Liver (tissue), 9 donors: ENCODE data around the gene IL1RN. TPM values are rescaled to one million over a fixed set of nuclear protein-coding genes. Genes with fewer than 3 reads are reported as not detected.

Experiments used
- DNase-seq: peaks from one replicate; pipeline ENCODE4 v3.0.0-alpha.2; 2017; ENCODE audit warnings: low spot score
- H3K27ac ChIP-seq, 2 donors: one replicate each; pipeline ENCODE4 v1.7.0; 2013; ENCODE audit warnings: inconsistent platforms in 2 of 2, low read length in 2 of 2, control low read depth in 1 of 2, low read depth in 1 of 2, mild to moderate bottlenecking in 1 of 2
- H3K27me3 ChIP-seq, 4 donors: one replicate each; pipeline versions ENCODE4 v1.6.1 to v1.7.0; 2013; ENCODE audit warnings: low read length in 3 of 4, inconsistent platforms in 1 of 4, mild to moderate bottlenecking in 1 of 4, moderate library complexity in 1 of 4; ENCODE audit not compliant: control insufficient read depth in 4 of 4, insufficient read depth in 4 of 4
- H3K36me3 ChIP-seq, 4 donors: one replicate each; pipeline versions ENCODE4 v1.6.1 to v1.7.0; 2013; ENCODE audit warnings: low read length in 3 of 4, mild to moderate bottlenecking in 3 of 4, low read depth in 1 of 4, moderate library complexity in 1 of 4; ENCODE audit not compliant: control insufficient read depth in 4 of 4, insufficient read depth in 3 of 4
- H3K4me1 ChIP-seq, 4 donors: one replicate each; pipeline versions ENCODE4 v1.6.1 to v1.7.0; 2013; ENCODE audit warnings: low read length in 3 of 4, mild to moderate bottlenecking in 3 of 4, moderate library complexity in 1 of 4; ENCODE audit not compliant: control insufficient read depth in 4 of 4, insufficient read depth in 4 of 4
- H3K4me3 ChIP-seq, 3 donors: one replicate each; pipeline versions ENCODE4 v1.6.1 to v1.7.0; 2013; ENCODE audit warnings: low read length in 3 of 3, control low read depth in 1 of 3, low read depth in 1 of 3, mild to moderate bottlenecking in 1 of 3
- H3K9ac ChIP-seq, 2 donors: one replicate each; pipeline ENCODE4 v1.7.0; 2013; ENCODE audit warnings: low read length in 2 of 2, mild to moderate bottlenecking in 2 of 2, moderate library complexity in 2 of 2, control low read depth in 1 of 2, low read depth in 1 of 2
- H3K9me3 ChIP-seq, 4 donors: one replicate each; pipeline versions ENCODE4 v1.6.1 to v1.7.0; 2013; ENCODE audit warnings: low read length in 3 of 4; ENCODE audit not compliant: control insufficient read depth in 4 of 4
- CTCF ChIP-seq: fragments of 150-350 bp; IDR thresholded peaks from 2 replicates; pipeline ENCODE4 v1.5.1; 2017; ENCODE audit warnings: improper control_type of control experiment, low read depth, low read length; ENCODE audit not compliant: missing input control
- EGR1 ChIP-seq, 2 donors: IDR thresholded peaks; 2 replicates each; pipeline ENCODE4 v1.6.1; 2016 to 2018; ENCODE audit warnings: antibody characterized with exemption in 2 of 2, low read depth in 2 of 2
- FOXA1 ChIP-seq: IDR thresholded peaks from 2 replicates; pipeline ENCODE4 v1.6.1; 2016; ENCODE audit warnings: antibody characterized with exemption
- FOXA2 ChIP-seq: IDR thresholded peaks from 2 replicates; pipeline ENCODE4 v1.6.1; 2016; ENCODE audit warnings: antibody characterized with exemption
- GABPA ChIP-seq, 2 donors: IDR thresholded peaks in 1 of 2; conservative IDR thresholded peaks in 1 of 2; 2 replicates each; pipeline ENCODE4 v1.6.1; 2016; ENCODE audit warnings: antibody characterized with exemption in 2 of 2, mild to moderate bottlenecking in 1 of 2, moderate library complexity in 1 of 2
- HNF4A ChIP-seq, 2 donors: conservative IDR thresholded peaks; 2 replicates each; pipeline ENCODE4 v1.6.1; 2016; ENCODE audit warnings: antibody characterized with exemption in 2 of 2, mild to moderate bottlenecking in 2 of 2
- HNF4G ChIP-seq: IDR thresholded peaks from 2 replicates; pipeline ENCODE4 v1.6.1; 2016; ENCODE audit warnings: antibody characterized with exemption
- JUND ChIP-seq, 2 donors: IDR thresholded peaks; 2 replicates each; pipeline ENCODE4 v1.6.1; 2016; ENCODE audit warnings: antibody characterized with exemption in 2 of 2
- NR2F2 ChIP-seq: IDR thresholded peaks from 2 replicates; pipeline ENCODE4 v1.6.1; 2016; ENCODE audit warnings: antibody characterized with exemption
- RAD21 ChIP-seq, 2 donors: IDR thresholded peaks; 2 replicates each; pipeline ENCODE4 v1.6.1; 2016; ENCODE audit warnings: antibody characterized with exemption in 2 of 2, mild to moderate bottlenecking in 2 of 2
- REST ChIP-seq: IDR thresholded peaks from 2 replicates; pipeline ENCODE4 v1.6.1; 2016; ENCODE audit warnings: antibody characterized with exemption, mild to moderate bottlenecking
- RXRA ChIP-seq, 2 donors: IDR thresholded peaks; 2 replicates each; pipeline ENCODE4 v1.6.1; 2017 to 2018; ENCODE audit warnings: antibody characterized with exemption in 2 of 2, mild to moderate bottlenecking in 1 of 2
- TAF1 ChIP-seq: conservative IDR thresholded peaks from 2 replicates; pipeline ENCODE4 v1.6.1; 2016; ENCODE audit warnings: antibody characterized with exemption, mild to moderate bottlenecking
- YY1 ChIP-seq: IDR thresholded peaks from 2 replicates; pipeline ENCODE4 v1.6.1; 2016; ENCODE audit warnings: antibody characterized with exemption, mild to moderate bottlenecking
- WGBS: extraction: QIAGEN DNeasy Blood & Tissue Kit; methylation state at CpG from one replicate; pipeline ENCODE4 v1.1.7; 2013; 5-methylcytosine and 5-hydroxymethylcytosine counted together
- polyA plus RNA-seq, 2 donors: library from polyadenylated mRNA; stranded (reverse) in 1 of 2; unstranded in 1 of 2; fragments of 200-250 nt in 1 of 2; fragments of >200 nt in 1 of 2; fragmentation: Nextera tagmentation in 1 of 2; extraction: Ambion mirVana in 1 of 2; gene quantifications; one replicate each; pipeline versions ENCODE4 v1.2.1 to v1.2.3, GENCODE V29; 2013 to 2015
- total RNA-seq, 2 donors: library from RNA; depleted of rRNA; stranded (reverse); fragments of >200 nt; gene quantifications; one replicate each; pipeline ENCODE4 v1.2.3, GENCODE V29; 2014
- TF ChIP-seq, protein P1 (sequence below): IDR thresholded peaks from 2 replicates; pipeline ENCODE4 v1.6.1; 2016; ENCODE audit warnings: antibody characterized with exemption
- TF ChIP-seq, protein P2 (sequence below): IDR thresholded peaks from 2 replicates; pipeline ENCODE4 v1.6.1; 2016; ENCODE audit warnings: antibody characterized with exemption
- donor health status: healthy.
- donor health status: healthy.
- donor health status: healthy.
- donor health status: healthy.
- donor health status: healthy.

The IL1RN gene
- total and polyA plus RNA-seq, 4 donors: 3.9 to 121 (median 25.8) TPM

DNA sequence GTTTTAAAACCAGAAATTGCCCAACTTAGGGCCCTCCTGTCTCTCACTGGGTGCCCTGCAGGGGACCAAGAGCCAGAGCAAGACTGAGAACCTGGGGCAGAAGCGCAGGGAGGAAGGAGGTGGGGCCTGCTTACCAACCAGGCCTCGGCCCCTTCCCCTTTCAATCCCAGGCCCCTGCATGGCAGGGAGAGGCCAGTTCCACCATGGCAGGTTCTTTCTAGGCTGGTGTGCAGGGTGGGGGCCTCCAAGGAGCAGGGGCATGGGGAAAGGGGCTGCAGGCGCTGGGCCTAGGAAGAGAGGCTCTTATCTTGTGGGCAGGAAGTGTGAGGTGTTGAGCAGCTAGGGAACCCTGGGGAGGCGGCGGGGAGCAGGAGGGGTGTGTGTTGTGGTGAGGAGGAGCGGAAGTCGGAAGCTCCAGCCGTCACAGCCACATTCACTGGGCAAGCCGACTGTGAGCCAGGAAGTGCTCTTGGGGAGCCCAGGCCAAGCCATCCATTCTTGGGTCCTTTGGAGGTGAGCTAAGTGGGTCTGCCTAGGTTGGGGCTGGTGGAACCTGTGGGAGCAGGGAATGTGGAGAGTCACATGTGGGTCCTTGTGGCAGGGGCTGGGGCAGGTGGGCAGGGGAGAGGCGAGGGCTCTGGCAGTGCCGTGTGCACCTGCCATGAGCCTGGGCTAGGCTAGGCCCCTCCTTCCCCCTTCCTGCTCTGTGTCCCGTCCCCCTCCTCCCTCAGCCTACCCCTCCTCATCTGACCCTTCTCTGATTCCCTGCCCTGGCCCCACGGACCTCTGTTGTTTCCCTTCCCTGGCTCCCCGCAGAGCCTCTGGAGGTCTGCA, 46.4 kb downstream of the IL1RN start, which contains the start of gene PSD4:
TSS of gene PSD4 (plus strand) at position 430 of the 834 bp plus-strand sequence. CDS start 8,486 bp downstream, outside the sequence.
- TF ChIP-seq EGR1 (IDR thresholded peaks at IDR 0.05; ENCODE audit: low read depth in 2 of 2) (no peak), RXRA (IDR thresholded peaks at IDR 0.05) (no peak), CTCF (no peak), FOXA2 (no peak), YY1 (no peak), HNF4A (conservative IDR thresholded peaks at IDR 0.05) (no peak), HNF4G (no peak), RAD21 (IDR thresholded peaks at IDR 0.05) (no peak), REST (no peak), FOXA1 (no peak), JUND (IDR thresholded peaks at IDR 0.05) (no peak), TAF1 (no peak), GABPA (IDR thresholded peaks at IDR 0.05 in 1 of 2, conservative IDR thresholded peaks at IDR 0.05 in 1 of 2) (no peak), NR2F2 (no peak)
- TF ChIP-seq, protein P1, sequence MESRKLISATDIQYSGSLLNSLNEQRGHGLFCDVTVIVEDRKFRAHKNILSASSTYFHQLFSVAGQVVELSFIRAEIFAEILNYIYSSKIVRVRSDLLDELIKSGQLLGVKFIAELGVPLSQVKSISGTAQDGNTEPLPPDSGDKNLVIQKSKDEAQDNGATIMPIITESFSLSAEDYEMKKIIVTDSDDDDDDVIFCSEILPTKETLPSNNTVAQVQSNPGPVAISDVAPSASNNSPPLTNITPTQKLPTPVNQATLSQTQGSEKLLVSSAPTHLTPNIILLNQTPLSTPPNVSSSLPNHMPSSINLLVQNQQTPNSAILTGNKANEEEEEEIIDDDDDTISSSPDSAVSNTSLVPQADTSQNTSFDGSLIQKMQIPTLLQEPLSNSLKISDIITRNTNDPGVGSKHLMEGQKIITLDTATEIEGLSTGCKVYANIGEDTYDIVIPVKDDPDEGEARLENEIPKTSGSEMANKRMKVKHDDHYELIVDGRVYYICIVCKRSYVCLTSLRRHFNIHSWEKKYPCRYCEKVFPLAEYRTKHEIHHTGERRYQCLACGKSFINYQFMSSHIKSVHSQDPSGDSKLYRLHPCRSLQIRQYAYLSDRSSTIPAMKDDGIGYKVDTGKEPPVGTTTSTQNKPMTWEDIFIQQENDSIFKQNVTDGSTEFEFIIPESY: no peak
- TF ChIP-seq, protein P2, sequence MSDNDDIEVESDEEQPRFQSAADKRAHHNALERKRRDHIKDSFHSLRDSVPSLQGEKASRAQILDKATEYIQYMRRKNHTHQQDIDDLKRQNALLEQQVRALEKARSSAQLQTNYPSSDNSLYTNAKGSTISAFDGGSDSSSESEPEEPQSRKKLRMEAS: no peak
- H3K36me3 ChIP-seq: peaks cover 0 to 1% (median 0%) of the 10 kb centered on the region in 4 donors
- peak within 1 kb of the TSS in 2 of 3 donors; percentile 6 to 7 for H3K4me3 ChIP-seq
- peak; percentile 62 for DNase-seq
- peaks cover 0 to 8% (median 4%) of the 10 kb centered on the region in 4 donors for H3K4me1 ChIP-seq
- WGBS: 79% methylated on average over 14 of the region's 14 CpGs
- H3K27me3 ChIP-seq: no peaks in the 10 kb centered on the region
- H3K27ac ChIP-seq: peak within 1 kb of the TSS; percentile 48 to 65
- no peak within 1 kb of the TSS for H3K9ac ChIP-seq
- no peaks in the 10 kb centered on the region for H3K9me3 ChIP-seq
